HepG2 (cell line): ENCODE measurements around the gene OAF. TPM values are rescaled to one million over a fixed set of nuclear protein-coding genes. Genes with fewer than 3 reads are reported as not detected.

Experiments
- ARHGAP35 ChIP-seq: sonication (generic); formaldehyde crosslinking; IDR thresholded peaks from 2 replicates; pipeline ENCODE4 v1.9.0; 2022; ENCODE audit warnings: mild to moderate bottlenecking, inconsistent platforms, moderate library complexity, missing genetic modification reagents, borderline replicate concordance
- HDAC6 ChIP-seq: fragments of 200-600 bp; sonication (generic); IDR thresholded peaks from 2 replicates; pipeline ENCODE4 v1.7.0; 2017; ENCODE audit warnings: mild to moderate bottlenecking, antibody characterized with exemption, low read length, low read depth
- IRF2 ChIP-seq: IDR thresholded peaks from 2 replicates; pipeline ENCODE4 v1.6.1; 2018; ENCODE audit warnings: missing genetic modification reagents, missing compliant biosample characterization
- NFKBIZ ChIP-seq: IDR thresholded peaks from 2 replicates; pipeline ENCODE4 v1.6.1; 2018; ENCODE audit warnings: missing genetic modification reagents, missing compliant biosample characterization
- PAX8 ChIP-seq: sonication (generic); formaldehyde crosslinking; IDR thresholded peaks from 2 replicates; pipeline ENCODE4 v1.8.0; 2022; ENCODE audit warnings: mild to moderate bottlenecking, missing genetic modification reagents, borderline replicate concordance
- REPIN1 ChIP-seq: sonication (generic); formaldehyde crosslinking; IDR thresholded peaks from 2 replicates; pipeline ENCODE4 v1.8.0; 2022; ENCODE audit warnings: missing genetic modification reagents, low read depth, mild to moderate bottlenecking, borderline replicate concordance
- SMC3 ChIP-seq: IDR thresholded peaks from 2 replicates; pipeline ENCODE4 v1.6.1; 2011; ENCODE audit warnings: low read length, improper control_type of control experiment
- TOPORS ChIP-seq: sonication (generic); formaldehyde crosslinking; IDR thresholded peaks from 2 replicates; pipeline ENCODE4 v1.8.0; 2023; ENCODE audit warnings: mild to moderate bottlenecking, missing genetic modification reagents
- ZFP37 ChIP-seq: sonication (generic); formaldehyde crosslinking; IDR thresholded peaks from 2 replicates; pipeline ENCODE4 v1.4.0; 2020; ENCODE audit warnings: missing genetic modification reagents, borderline replicate concordance
- ZKSCAN8 ChIP-seq: IDR thresholded peaks from 2 replicates; pipeline ENCODE4 v1.6.1; 2016; ENCODE audit warnings: borderline replicate concordance, missing genetic modification reagents, missing compliant biosample characterization
- ZNF33A ChIP-seq: sonication (generic); formaldehyde crosslinking; IDR thresholded peaks from 2 replicates; pipeline ENCODE4 v1.5.1; 2020; ENCODE audit warnings: missing genetic modification reagents, mild to moderate bottlenecking, moderate library complexity, borderline replicate concordance
- polyA plus RNA-seq, 8 experiments: library from polyadenylated mRNA; depleted of rRNA in 3 of 8; stranded (reverse) in 7 of 8; unstranded in 1 of 8; fragments of >200 nt; fragmentation: Illumina TruSeq in 4 of 8; extraction: Trizol in 4 of 8; gene quantifications; 2 replicates each; pipeline versions ENCODE4 v1.2.1 to v1.2.3, GENCODE V29; 2011 to 2016; ENCODE audit warnings: low read depth in 4 of 8, missing spikeins in 1 of 8, mixed read lengths in 1 of 8; ENCODE audit not compliant: insufficient read depth in 1 of 8
- total RNA-seq, 5 experiments: library from RNA; depleted of rRNA; stranded (reverse); fragments of >200 nt; fragmentation: Illumina TruSeq; extraction: Trizol; gene quantifications; 2 replicates each; pipeline ENCODE4 v1.2.3, GENCODE V29; 2016; ENCODE audit warnings: low read depth in 1 of 5
- TF ChIP-seq, protein P1 (sequence below): sonication (generic); formaldehyde crosslinking; IDR thresholded peaks from 2 replicates; pipeline ENCODE4 v1.4.0; 2020; ENCODE audit warnings: missing genetic modification reagents, borderline replicate concordance
- TF ChIP-seq, protein P2 (sequence below): sonication (generic); formaldehyde crosslinking; IDR thresholded peaks from 2 replicates; pipeline ENCODE4 v1.5.0; 2020; ENCODE audit warnings: missing genetic modification reagents, mild to moderate bottlenecking, borderline replicate concordance
- TF ChIP-seq, protein P3 (sequence below): sonication (generic); formaldehyde crosslinking; IDR thresholded peaks from 2 replicates; pipeline ENCODE4 v1.4.0; 2020; ENCODE audit warnings: mild to moderate bottlenecking, missing genetic modification reagents
- TF ChIP-seq, protein P4 (sequence below): sonication (generic); formaldehyde crosslinking; IDR thresholded peaks from 2 replicates; pipeline ENCODE4 v1.4.0; 2020; ENCODE audit warnings: missing genetic modification reagents
- TF ChIP-seq, protein P5 (sequence below): sonication (generic); formaldehyde crosslinking; IDR thresholded peaks from 2 replicates; pipeline ENCODE4 v1.4.0; 2020; ENCODE audit warnings: missing genetic modification reagents, borderline replicate concordance

Gene OAF
- total and polyA plus RNA-seq, 2 of the 13 experiments (the other 11 are each of a cell fraction or from before 2014, with no cell fraction given), result 63.7 to 94.6 TPM

DNA sequence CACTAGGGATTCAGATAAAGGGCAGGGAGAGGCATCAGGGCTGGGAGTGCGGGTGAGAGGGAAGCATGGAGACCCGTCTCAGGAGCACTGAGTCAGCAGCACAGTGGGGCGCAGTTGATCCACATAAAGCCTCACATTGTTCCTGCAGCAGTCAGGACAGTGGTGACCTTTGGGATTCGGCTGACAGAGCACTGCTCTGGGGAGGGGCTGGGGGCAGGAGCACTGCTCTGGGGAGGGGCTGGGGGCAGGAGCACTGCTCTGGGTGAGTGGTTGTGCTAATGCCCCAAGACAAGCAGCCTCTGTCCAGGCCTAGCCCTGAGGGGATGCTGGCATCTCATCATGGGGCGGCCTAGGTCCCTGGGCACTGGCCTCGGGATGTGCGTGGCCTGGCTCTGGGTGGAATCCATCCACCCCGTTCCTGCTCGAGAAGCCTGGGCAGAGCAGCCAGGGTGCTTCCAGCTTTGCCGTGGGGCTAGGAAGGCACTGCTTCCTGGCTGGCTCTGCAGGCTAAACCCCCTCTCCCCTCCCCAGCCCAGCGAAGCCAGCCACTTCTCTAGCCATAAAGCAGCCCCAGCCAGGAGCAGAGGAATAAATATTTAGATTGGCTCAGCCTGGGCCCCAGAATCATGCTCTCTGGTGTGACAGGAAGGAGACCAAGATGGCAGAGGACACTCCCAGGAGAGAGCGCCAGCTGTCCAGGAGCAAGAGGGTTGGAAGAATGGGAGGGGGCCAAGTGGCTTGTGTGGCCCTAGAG is 7.3 kb downstream of the OAF start (continued):
- TF ChIP-seq ZKSCAN8 (no peak), ARHGAP35 (CRISPR knock-in tag) (no peak), ZNF33A (CRISPR knock-in tag) (no peak), TOPORS (CRISPR knock-in tag) (no peak), NFKBIZ (CRISPR knock-in tag) (no peak), PAX8 (CRISPR knock-in tag) (no peak), REPIN1 (no peak), IRF2 (CRISPR knock-in tag) (no peak), SMC3 (no peak), ZFP37 (CRISPR knock-in tag) (no peak), HDAC6 (no peak)
- TF ChIP-seq, protein P1, sequence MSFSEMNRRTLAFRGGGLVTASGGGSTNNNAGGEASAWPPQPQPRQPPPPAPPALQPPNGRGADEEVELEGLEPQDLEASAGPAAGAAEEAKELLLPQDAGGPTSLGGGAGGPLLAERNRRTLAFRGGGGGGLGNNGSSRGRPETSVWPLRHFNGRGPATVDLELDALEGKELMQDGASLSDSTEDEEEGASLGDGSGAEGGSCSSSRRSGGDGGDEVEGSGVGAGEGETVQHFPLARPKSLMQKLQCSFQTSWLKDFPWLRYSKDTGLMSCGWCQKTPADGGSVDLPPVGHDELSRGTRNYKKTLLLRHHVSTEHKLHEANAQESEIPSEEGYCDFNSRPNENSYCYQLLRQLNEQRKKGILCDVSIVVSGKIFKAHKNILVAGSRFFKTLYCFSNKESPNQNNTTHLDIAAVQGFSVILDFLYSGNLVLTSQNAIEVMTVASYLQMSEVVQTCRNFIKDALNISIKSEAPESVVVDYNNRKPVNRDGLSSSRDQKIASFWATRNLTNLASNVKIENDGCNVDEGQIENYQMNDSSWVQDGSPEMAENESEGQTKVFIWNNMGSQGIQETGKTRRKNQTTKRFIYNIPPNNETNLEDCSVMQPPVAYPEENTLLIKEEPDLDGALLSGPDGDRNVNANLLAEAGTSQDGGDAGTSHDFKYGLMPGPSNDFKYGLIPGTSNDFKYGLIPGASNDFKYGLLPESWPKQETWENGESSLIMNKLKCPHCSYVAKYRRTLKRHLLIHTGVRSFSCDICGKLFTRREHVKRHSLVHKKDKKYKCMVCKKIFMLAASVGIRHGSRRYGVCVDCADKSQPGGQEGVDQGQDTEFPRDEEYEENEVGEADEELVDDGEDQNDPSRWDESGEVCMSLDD (CRISPR knock-in tag), result 0 out of 2 replicates have a peak, but pooled peaks have one; percentile 11
- TF ChIP-seq, protein P2, sequence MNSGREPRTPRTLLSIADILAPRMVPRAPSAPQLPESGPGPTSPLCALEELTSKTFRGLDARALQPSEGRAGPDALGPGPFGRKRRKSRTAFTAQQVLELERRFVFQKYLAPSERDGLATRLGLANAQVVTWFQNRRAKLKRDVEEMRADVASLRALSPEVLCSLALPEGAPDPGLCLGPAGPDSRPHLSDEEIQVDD (CRISPR knock-in tag), result no peak
- TF ChIP-seq, protein P3, sequence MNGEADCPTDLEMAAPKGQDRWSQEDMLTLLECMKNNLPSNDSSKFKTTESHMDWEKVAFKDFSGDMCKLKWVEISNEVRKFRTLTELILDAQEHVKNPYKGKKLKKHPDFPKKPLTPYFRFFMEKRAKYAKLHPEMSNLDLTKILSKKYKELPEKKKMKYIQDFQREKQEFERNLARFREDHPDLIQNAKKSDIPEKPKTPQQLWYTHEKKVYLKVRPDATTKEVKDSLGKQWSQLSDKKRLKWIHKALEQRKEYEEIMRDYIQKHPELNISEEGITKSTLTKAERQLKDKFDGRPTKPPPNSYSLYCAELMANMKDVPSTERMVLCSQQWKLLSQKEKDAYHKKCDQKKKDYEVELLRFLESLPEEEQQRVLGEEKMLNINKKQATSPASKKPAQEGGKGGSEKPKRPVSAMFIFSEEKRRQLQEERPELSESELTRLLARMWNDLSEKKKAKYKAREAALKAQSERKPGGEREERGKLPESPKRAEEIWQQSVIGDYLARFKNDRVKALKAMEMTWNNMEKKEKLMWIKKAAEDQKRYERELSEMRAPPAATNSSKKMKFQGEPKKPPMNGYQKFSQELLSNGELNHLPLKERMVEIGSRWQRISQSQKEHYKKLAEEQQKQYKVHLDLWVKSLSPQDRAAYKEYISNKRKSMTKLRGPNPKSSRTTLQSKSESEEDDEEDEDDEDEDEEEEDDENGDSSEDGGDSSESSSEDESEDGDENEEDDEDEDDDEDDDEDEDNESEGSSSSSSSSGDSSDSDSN (CRISPR knock-in tag), result no peak; the same call in 1 of the 2 replicates
- TF ChIP-seq, protein P4, sequence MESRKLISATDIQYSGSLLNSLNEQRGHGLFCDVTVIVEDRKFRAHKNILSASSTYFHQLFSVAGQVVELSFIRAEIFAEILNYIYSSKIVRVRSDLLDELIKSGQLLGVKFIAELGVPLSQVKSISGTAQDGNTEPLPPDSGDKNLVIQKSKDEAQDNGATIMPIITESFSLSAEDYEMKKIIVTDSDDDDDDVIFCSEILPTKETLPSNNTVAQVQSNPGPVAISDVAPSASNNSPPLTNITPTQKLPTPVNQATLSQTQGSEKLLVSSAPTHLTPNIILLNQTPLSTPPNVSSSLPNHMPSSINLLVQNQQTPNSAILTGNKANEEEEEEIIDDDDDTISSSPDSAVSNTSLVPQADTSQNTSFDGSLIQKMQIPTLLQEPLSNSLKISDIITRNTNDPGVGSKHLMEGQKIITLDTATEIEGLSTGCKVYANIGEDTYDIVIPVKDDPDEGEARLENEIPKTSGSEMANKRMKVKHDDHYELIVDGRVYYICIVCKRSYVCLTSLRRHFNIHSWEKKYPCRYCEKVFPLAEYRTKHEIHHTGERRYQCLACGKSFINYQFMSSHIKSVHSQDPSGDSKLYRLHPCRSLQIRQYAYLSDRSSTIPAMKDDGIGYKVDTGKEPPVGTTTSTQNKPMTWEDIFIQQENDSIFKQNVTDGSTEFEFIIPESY (CRISPR knock-in tag), result peak; percentile 22; the same call in 1 of the 2 replicates
- TF ChIP-seq, protein P5, sequence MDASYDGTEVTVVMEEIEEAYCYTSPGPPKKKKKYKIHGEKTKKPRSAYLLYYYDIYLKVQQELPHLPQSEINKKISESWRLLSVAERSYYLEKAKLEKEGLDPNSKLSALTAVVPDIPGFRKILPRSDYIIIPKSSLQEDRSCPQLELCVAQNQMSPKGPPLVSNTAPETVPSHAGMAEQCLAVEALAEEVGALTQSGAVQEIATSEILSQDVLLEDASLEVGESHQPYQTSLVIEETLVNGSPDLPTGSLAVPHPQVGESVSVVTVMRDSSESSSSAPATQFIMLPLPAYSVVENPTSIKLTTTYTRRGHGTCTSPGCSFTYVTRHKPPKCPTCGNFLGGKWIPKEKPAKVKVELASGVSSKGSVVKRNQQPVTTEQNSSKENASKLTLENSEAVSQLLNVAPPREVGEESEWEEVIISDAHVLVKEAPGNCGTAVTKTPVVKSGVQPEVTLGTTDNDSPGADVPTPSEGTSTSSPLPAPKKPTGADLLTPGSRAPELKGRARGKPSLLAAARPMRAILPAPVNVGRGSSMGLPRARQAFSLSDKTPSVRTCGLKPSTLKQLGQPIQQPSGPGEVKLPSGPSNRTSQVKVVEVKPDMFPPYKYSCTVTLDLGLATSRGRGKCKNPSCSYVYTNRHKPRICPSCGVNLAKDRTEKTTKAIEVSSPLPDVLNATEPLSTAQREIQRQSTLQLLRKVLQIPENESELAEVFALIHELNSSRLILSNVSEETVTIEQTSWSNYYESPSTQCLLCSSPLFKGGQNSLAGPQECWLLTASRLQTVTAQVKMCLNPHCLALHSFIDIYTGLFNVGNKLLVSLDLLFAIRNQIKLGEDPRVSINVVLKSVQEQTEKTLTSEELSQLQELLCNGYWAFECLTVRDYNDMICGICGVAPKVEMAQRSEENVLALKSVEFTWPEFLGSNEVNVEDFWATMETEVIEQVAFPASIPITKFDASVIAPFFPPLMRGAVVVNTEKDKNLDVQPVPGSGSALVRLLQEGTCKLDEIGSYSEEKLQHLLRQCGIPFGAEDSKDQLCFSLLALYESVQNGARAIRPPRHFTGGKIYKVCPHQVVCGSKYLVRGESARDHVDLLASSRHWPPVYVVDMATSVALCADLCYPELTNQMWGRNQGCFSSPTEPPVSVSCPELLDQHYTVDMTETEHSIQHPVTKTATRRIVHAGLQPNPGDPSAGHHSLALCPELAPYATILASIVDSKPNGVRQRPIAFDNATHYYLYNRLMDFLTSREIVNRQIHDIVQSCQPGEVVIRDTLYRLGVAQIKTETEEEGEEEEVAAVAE (CRISPR knock-in tag), result no peak
